NK-92 (cell line): ENCODE data around the gene TXLNG.

Source experiments
- DNase-seq: peaks from one replicate; lab custom pipeline; 2025; ENCODE audit not compliant: unreplicated experiment; lab: John Stamatoyannopoulos, UW

The TXLNG gene

DNA sequence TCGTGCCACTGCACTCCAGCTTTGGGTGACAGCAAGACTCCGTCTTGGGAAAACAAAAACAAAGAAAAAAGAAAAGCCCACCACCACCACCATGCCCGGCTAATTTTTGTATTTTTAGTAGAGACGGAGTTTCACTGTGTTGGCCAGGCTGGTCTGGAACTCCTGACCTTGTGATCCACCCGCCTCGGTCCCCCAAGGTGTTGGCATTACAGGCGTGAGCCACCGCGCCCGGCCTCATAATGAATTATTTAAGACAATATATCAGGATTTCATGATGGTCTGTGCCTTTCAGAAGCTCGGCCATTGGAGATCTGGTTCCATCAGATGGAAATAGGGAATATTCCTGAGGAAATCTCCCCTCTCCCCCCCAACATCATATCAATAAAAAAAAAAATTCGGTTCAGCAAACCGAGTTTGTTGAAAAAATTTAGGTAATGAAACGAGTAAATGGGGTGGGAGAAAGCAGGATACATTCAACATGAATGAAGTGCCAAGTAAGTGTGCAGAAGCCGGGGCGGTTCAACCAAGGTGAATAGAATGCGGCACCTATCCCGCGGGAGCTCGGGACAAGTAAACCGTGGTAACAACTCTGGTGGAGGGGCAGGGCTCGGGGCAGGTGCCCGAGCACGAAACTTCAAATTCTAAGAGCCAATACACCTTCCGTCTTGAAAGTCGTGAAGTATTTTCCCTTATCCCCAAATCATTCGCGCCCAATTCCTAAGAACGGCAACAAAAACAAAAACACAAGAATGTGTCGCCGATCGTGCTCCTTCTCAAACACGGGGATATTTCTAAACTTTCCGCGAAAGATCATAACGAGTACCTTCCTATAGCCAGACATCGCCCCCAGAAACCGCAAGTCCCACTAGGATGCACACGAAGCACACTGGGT, 773 bp upstream of the TXLNG start:
- no peak for DNase-seq

DNA sequence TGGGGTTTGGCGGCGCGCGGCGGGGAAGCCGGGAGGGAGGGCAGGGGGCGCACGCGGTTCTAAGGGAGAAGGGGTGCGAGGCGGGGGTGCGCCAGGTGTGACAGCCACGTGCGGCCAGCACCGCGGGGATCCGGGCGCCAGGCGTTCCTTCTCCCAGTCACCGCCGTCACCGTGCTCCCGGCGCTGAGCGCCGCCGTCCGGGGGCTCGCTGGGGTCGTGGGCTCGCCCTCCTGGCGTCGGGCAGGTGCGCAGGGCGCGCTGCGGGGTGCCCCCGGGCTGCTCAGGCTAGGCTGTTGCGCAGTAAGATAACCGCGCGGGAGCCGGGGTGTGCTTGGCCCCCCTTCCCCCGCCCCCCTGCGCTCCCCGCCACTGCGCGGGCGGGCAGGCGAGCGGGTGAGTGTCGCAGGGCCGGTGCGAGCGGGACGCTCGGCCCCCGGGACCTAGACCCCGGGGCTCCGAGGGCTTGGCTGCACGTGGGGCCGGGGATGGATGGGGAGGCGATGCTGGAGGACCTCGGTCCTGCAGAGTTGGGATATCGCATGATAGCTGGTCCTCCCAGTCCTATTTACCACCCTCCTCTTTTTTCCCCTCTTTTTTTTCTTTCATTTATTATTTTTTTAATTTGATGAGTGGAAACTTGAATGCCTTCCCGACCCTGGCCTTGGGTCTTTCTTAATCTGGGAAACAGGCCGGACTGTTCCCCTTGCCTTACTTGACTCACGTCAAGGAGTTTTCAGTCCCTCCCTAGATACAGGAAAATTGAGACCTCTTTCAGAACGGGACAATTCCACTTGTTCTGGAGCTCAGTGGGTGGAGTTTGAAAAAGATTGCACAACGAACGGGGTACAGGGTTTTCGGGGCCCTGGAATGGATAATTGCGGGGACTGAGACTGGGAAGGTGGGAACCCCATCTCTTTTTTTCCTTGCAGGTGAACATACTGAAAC, 797 bp downstream of the TXLNG start:
- DNase-seq, result no peak

DNA sequence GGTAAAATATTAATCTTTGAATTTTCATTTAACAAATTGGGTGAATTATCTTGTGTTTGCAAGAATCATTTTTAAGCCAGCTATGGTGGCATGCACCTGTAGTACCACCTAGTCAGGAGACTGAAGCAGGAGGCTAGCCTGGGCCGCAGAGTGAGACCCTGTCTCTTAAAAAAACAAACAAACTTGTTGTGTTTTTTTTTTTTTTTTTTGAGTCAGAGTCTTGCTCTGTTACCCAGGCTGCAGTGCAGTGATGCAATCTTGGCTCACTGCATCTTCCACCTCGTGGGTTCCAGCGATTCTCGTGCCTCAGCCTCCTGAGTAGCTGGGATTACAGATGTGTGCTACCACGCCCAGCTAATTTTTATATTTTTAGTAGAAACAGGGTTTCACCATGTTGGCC, 2.2 kb downstream of the TXLNG start:
- DNase-seq, result no peak

DNA sequence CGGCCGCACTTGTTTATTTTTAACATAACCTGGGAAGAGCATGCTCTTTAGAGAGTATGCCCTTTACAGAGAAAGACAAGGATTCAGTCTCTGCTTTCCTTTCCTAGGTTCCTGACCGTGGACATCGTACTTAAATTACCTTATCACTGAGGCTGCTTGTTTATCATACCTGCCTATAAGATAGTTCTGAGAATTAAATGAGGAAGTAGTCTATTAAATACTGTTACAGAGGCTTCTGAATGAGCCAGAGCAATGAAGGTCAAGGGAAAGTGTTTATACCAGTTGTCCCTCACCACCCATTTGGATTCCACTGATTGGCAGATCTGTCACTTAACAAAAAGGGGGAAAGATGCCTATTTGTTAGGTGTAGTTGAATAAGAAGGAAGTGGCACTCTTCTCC, 10.0 kb downstream of the TXLNG start:
- no peak for DNase-seq

DNA sequence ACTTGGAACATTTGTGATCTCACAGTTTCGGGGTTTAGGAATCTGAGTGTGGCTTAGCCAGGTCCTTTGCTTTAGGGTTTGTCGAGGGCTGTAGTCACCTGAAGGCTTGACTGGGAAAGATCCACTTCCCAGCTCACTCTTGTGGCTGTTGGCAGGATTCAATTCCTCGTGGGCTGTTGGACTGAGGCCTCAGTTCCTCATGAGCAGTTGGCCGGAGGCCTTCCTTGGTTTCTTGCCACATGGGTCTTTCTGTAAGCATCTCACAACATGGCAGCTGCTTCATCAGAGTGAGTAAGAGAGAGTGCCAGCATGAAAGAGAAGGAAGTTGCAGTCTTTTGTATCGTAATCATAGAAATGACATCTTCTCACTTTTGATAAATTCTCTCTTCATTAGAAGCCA, 11.1 kb downstream of the TXLNG start:
- DNase-seq, result no peak

DNA sequence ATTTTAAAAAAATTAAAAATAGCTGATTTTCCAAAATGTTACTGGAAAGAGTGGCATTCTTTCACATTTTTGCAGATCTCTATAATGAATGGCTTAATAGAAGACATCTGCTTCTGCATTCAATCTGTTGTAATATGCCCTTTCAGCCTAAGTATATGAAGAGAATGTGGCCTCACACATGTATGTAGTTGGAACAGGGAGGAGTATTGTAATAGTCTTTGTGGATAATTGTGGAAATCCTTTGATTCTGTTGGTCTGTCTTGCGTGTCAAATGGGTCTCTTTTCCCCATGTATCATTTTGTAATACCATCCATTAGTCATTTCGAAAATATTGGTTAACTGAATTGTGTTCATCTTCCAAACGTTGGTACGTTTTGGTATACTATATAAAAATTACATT, 11.6 kb downstream of the TXLNG start:
- no peak for DNase-seq

DNA sequence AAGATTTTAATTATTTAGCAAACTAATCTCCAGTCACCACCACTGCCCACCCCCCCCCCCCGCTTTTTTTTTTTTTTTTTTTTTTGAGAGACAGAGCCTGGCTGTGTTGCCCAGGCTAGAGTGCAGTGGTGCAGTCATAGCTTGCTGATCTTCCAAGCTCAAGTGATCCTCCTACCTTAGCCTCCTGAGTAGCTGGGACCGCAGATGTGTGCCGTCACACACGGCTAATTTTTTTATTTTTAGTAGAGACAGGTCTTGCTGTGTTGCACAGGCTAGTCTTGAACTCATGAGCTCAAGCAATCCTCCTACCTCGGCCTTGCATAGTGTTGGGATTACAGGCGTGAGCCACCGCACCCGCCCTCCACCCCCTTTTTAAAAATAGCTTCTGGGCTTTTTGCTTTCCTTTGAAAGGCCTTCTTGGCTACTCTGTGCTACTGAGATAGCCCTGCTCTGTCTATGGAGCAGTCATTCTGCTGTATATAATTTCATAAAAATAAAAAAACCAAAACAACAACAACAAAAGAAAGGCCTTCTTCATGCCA, 18.7 kb downstream of the TXLNG start:
- DNase-seq, result no peak

DNA sequence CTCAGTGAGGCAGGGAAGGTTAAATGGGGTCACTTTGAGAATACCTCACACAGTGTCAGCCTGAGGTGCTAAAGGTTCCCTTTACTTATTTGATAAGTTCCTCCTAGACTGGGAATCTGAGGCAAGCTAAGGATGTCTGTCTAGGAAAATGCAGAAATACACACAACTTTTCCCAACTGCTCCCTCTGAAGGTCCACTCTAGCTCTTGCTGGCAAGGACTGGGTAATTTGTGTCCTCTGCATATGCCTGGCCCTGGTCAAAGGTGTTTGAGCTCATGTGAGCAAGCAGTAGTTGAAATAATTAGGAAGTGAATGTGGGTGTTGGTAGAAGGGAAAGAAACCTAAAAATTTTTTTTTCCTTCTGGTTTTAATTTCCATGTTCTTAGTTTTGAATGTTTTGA, 21.3 kb downstream of the TXLNG start:
- no peak for DNase-seq

DNA sequence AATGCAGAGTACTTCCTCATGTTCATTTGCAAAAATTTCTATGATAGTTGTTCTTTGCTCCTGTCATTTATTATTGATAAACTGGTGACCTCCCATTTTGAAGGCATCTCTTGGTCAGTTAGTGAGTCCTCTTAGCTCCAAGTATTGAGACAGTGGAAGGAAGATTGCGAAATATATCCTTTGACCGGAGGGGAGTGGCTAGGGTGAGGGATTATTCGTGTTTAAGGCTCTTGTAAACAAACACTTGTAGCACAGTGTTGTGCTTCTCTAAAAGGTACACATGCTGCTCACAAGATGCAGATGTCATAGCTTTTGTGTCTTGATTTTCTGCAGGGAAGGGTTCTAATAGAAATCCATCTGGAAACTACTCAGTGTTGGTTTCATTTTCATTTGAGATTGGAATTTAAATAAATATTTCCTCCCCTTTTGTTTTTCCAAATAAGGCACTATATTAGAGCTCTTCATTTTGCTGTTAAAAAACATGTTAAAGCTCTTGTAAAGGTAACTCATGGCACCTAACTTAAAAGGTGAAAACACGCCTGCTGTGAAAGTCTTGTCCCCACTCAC, 21.8 kb downstream of the TXLNG start:
- no peak for DNase-seq

DNA sequence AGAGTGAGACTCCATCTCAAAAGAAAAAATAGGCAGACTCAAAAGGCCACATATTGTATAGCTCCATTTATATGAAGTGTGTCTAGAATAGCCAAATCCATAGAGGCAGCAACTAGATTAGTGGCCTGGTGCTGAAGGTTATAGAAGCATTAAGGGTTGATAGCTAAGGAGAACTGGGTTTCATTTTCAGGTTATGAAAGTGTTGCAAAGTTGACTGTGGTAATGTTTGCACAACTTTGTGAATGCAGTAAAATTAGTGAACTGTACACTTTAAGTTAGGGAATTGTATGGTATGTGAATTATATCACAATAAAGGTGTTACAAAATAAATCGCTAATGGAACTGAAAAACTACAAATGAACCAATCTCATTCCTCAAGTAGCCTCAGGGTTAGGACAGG, 28.3 kb downstream of the TXLNG start:
- DNase-seq, result no peak

DNA sequence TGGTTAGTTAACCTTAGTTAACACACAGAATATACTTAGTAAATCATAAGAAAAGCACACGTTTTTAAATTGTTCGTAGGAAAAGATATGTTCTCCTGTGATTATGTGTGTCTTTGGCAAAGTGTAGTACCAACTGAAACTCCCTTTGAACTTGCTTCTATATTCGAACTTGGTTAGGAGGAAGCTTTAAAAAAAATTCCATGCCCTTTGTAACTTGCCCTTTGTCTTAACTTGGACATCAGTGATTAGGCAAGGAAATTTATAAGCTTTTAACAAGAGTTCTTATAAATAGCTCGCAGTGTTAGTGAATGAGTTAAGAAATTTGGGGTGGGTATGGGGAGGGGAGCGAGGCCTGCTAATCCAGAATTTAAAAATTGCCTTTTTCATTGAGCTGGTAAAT, 33.4 kb downstream of the TXLNG start:
- no peak for DNase-seq

DNA sequence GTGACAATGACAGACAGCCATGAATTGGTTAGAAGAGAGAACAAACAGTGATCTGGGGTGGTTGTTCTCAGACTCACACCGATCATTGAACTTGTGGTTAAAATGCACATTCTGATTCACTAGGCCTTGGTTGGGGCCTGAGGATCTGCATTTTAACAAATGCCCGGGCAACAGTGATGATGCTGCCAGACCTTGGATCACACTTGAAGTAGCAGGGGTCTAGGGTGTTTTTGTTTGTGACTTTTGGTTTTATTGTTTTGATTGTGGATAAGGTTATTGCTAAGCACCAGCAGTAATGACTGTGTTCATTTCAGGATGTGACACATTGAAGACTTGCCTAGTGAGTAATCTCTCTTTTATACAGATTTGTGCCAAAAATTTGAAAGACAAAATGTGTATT, 36.5 kb downstream of the TXLNG start:
- no peak for DNase-seq

DNA sequence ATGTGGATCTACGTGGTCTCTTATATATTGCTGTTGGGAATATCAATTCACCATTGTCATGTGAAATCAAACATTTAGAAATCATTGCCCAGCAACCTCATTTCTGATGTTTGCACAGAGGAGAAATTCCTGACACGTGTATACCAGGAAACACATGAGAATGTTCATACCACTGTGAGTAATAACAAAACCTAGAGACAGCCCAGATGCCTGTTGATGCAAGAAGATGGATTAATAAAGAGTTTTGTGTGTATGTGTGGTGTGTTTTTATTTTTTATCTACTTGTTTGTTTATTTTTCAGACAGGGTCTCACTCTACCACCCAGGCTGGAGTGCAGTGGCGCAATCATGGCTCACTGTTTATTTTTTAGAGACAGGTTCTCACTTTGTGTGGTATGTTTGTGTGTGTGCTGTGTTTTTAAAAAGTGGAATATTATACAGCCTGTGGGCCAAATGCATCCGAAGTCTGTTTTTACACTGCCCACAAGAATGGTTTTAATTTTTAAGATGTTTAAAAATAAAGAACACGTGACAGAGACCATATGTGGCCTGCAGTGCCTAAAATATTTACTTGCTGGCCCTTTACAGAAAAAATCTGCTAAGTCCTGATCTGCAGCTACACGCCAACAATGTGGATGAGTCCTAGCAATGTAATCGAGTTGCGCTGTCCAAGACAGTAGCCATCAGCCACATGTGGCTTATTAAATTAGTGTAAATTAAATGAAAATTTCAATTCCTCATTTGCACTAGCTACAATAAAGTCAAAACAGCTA, 39.2 kb downstream of the TXLNG start:
- DNase-seq, result no peak

DNA sequence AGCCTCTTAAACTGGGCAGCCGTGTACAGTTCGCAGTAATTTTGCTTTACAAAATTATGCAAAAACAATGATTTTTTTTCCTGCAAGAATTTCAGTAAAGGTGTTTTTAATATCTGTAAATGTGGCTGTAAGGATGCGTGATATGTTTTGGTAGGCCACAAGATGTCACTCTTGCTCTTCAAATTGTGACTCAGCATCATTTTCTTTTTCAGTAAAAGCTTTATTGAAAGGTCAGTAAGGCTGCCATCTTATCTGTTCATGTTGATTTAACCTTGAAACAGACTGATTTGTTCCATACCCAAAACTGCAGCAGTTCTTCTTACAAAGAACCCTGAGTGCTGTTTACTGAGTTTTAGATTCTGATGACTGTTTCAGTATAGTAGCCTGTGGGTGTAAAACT, 39.9 kb downstream of the TXLNG start:
- no peak for DNase-seq

DNA sequence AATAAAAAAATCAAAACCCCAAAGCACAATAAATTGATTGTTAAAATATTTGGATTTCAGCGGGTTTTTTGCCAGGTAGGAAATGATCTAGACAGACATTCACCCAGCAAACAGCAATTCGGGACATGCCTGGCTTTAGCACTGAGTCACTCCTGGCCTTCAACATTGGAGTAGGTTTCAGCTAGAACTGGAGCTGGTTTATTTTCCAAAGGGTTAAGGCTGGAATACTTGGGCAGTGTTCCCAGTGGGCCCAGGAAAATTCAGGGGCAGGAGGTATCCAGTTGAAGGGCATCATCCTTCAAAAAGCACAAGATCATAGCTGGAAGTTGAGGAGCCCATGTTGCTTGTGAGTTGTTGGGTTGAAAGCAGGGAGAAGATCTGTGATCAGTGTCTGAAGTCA, 41.0 kb downstream of the TXLNG start:
- DNase-seq, result no peak

DNA sequence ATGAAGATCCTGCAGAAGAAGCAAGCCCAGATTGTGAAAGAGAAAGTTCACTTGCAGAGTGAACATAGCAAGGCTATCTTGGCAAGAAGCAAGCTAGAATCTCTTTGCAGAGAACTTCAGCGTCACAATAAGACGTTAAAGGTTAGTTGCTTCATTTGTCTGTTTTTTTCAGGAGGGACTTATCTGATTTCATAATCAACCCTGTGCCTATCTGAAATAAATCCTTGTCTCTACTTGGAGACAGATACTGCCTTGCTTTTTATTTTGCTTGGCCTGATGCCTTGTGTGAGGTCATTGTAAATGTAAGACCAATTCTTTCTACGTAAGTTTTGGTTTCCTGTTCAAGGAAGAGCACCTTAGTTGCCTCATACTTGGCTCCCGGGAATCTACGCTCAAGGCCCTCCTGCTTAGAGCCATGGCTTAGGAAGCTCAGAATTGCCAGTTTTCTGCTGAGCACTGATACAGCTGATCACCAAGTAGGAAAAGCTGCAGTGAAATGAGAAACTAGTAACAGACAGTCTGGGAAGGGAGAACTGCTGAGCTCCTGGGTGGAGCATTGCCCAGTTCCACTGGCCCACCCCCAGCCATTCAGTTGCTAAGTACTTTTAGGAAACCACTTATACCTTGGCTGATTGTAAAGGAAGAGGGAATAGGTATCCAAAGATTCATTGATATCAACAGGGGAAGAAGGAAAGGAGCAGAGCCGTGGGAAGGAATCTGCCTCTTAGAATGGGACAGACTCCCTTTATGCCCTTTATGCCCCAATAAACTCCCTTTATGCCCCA, 42.0 kb downstream of the TXLNG start:
- DNase-seq, result no peak

DNA sequence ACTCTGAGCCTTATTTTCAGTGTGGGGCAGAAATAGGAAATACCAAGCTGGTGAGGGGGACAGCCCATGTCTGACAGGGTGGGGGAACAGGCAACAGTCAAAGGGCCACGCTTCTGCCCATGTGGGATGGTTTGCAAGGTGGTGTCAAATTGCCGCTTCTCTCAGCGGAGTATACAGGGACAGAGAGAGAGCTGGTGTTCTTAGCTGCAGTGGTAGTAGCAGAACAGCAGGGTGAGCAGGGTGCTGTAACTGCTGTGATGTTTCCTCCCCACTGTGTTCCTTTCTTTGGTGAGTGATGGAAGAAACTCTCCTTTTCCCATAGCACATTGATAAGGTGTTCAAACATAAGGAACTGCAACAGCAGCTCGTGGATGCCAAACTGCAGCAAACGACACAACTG, 46.0 kb downstream of the TXLNG start:
- DNase-seq, result no peak

DNA sequence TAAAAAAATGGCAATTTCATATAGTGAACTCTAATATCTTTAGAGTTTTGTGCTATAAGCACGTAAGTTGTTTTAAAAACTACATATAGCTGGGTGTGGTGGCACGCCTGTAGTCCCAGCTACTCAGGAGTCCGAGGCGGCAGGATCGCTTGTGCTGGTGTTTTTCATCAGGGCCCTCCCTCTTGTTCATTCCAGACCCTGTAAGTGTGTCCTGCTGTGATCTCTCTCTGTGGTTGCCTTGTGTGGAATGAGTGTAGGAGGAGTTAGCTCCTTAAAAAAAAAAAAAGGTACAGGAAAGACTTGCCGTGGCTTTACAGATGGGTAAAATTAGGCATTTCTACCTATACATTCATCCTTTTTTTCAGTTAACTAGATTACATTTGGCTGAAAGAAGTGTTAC, 48.5 kb downstream of the TXLNG start:
- DNase-seq, result no peak

DNA sequence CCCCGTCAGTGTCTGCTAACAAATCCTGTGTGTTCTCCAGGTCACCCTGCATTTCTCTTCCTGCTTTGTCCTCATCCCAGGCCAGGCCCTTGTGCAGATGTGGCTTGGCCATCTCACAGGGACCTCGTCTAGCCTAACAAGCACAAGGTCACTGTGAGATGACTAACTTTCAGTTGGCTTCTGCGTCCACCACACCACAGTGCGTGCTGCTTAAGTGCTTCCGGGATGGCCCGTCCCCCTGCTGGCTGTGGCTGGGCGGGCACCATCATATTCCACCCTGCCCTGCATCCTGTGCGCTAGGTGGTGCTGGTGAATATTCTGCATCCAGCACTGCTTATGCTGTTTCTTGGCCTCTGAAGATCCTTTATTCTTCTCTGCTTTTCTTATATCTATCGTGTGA, 50.1 kb downstream of the TXLNG start:
- no peak for DNase-seq
